WERI-Rb-1 (cell line): Measurements from ENCODE around the gene CLASP2.

Experiments used
- DNase-seq: peaks from one replicate; pipeline ENCODE4 v3.0.0-alpha.2; 2020
- H3K27ac ChIP-seq: fragments of 250-450 bp; sonication (Bioruptor Pico); 2 replicates; pipeline ENCODE4 v1.5.1; 2020; ENCODE audit warnings: mild to moderate bottlenecking, moderate library complexity
- H3K27me3 ChIP-seq: fragments of 250-450 bp; sonication (Bioruptor Pico); 2 replicates; pipeline ENCODE4 v1.5.1; 2021; ENCODE audit warnings: mild to moderate bottlenecking, low read depth, moderate library complexity; ENCODE audit not compliant: insufficient read depth, severe bottlenecking
- H3K36me3 ChIP-seq: fragments of 250-450 bp; sonication (Bioruptor Pico); 2 replicates; pipeline ENCODE4 v1.5.1; 2020; ENCODE audit warnings: mild to moderate bottlenecking, moderate library complexity
- H3K4me3 ChIP-seq: 2 replicates; pipeline ENCODE4 v1.5.1; 2011; ENCODE audit warnings: low read depth, mild to moderate bottlenecking, control low read depth, low read length
- H3K9me3 ChIP-seq: fragments of 250-450 bp; sonication (Bioruptor Pico); 2 replicates; pipeline ENCODE4 v1.5.1; 2021; ENCODE audit warnings: mild to moderate bottlenecking, moderate library complexity; ENCODE audit not compliant: severe bottlenecking
- CTCF ChIP-seq: IDR thresholded peaks from 2 replicates; pipeline ENCODE4 v1.5.1; 2011; ENCODE audit warnings: low read depth, mild to moderate bottlenecking, control low read depth, inconsistent platforms, low read length

CLASP2 gene

GRCh38 chr3:33577173-33577572 lies 140.9 kb downstream of the CLASP2 start:
- TF ChIP-seq CTCF: no peak
- Histone ChIP-seq H3K9me3 (no peaks in the 10 kb centered on the region), H3K4me3 (no peak overlapping the region), H3K36me3 (peaks cover 20% of the 10 kb centered on the region), H3K27ac (no peak overlapping the region), H3K27me3 (no peaks in the 10 kb centered on the region)
- no peak for DNase-seq

- H3K4me3 ChIP-seq: no peak overlapping the region
- H3K27ac ChIP-seq: no peak overlapping the region
- TF ChIP-seq CTCF: no peak
- H3K9me3 ChIP-seq: no peaks in the 10 kb centered on the region
- no peak for DNase-seq
- no peaks in the 10 kb centered on the region for H3K27me3 ChIP-seq
- H3K36me3 ChIP-seq: peaks cover 15% of the 10 kb centered on the region
Observed at GRCh38 chr3:33575311-33575710, 142.7 kb downstream of the CLASP2 start.

- Histone ChIP-seq H3K9me3 (no peaks in the 10 kb centered on the region), H3K27ac (no peak overlapping the region), H3K4me3 (no peak overlapping the region), H3K27me3 (no peaks in the 10 kb centered on the region), H3K36me3 (peaks cover 10% of the 10 kb centered on the region)
- DNase-seq: no peak
- no peak for TF ChIP-seq CTCF
Observed at GRCh38 chr3:33557829-33558228, 160.2 kb downstream of the CLASP2 start.

GRCh38 chr3:33557279-33557678 lies 160.8 kb downstream of the CLASP2 start:
- Histone ChIP-seq H3K4me3 (no peak overlapping the region), H3K27me3 (no peaks in the 10 kb centered on the region), H3K27ac (no peak overlapping the region), H3K9me3 (no peaks in the 10 kb centered on the region), H3K36me3 (peaks cover 12% of the 10 kb centered on the region)
- TF ChIP-seq CTCF: no peak
- no peak for DNase-seq

- Histone ChIP-seq H3K27ac (no peak overlapping the region), H3K4me3 (no peak overlapping the region), H3K9me3 (no peaks in the 10 kb centered on the region), H3K36me3 (peaks cover 23% of the 10 kb centered on the region), H3K27me3 (no peaks in the 10 kb centered on the region)
- no peak for TF ChIP-seq CTCF
- DNase-seq: no peak
Observed at GRCh38 chr3:33547101-33547500, 171.0 kb downstream of the CLASP2 start.

GRCh38 chr3:33544126-33544525 lies 173.9 kb downstream of the CLASP2 start:
- no peak for DNase-seq
- peaks cover 22% of the 10 kb centered on the region for H3K36me3 ChIP-seq

More at GRCh38 chr3:33544126-33544525, 173.9 kb downstream of the CLASP2 start:
- Histone ChIP-seq H3K9me3 (no peaks in the 10 kb centered on the region), H3K27ac (no peak overlapping the region), H3K27me3 (no peaks in the 10 kb centered on the region), H3K4me3 (no peak overlapping the region)
- no peak for TF ChIP-seq CTCF
